GM12873 (cell line): ENCODE results near the gene FMN2.

Experiments used
- CTCF ChIP-seq: IDR thresholded peaks from 2 replicates; pipeline ENCODE4 v1.5.1; 2012; ENCODE audit warnings: low read depth, mild to moderate bottlenecking, moderate library complexity, low read length, control low read depth; ENCODE audit not compliant: insufficient read depth; ENCODE audit errors: missing control alignments

Gene FMN2

GRCh38 chr1:240096974-240097373 lies 5.3 kb downstream of the FMN2 start:
- TF ChIP-seq CTCF = no peak

- TF ChIP-seq CTCF = no peak
Observed at GRCh38 chr1:240098534-240098933, 6.9 kb downstream of the FMN2 start.

GRCh38 chr1:240099329-240099728 lies 7.6 kb downstream of the FMN2 start:
- no peak for TF ChIP-seq CTCF

- TF ChIP-seq CTCF = no peak
Observed at GRCh38 chr1:240099748-240100147, 8.1 kb downstream of the FMN2 start.

- TF ChIP-seq CTCF = no peak
Observed at GRCh38 chr1:240100371-240100934, 8.8 kb downstream of the FMN2 start.

- no peak for TF ChIP-seq CTCF
Observed at GRCh38 chr1:240101306-240101705, 9.6 kb downstream of the FMN2 start.

GRCh38 chr1:240101737-240102136 lies 10.1 kb downstream of the FMN2 start:
- no peak for TF ChIP-seq CTCF
